DOHH2 (cell line): ENCODE measurements around the gene ATP6V0A1.

Experiments
- CTCF ChIP-seq: fragments of 200-600 bp; sonication (generic); IDR thresholded peaks from one replicate; pipeline ENCODE4 v1.5.1; 2014; ENCODE audit warnings: antibody characterized with exemption, mild to moderate bottlenecking, low read depth, low read length; ENCODE audit not compliant: poor library complexity, severe bottlenecking
- EZH2phosphoT487 ChIP-seq: fragments of 200-600 bp; sonication (generic); IDR thresholded peaks from 2 replicates; pipeline ENCODE4 v1.6.1; 2017; ENCODE audit warnings: borderline replicate concordance, mild to moderate bottlenecking, antibody characterized with exemption, low read length, moderate library complexity, mixed read lengths

- no peak for TF ChIP-seq CTCF
- no peak for TF ChIP-seq EZH2phosphoT487
Observed at GRCh38 chr17:42538482-42538881, 79.8 kb downstream of the ATP6V0A1 start.
